Gastroesophageal sphincter (tissue), 4 donors: ENCODE data around the gene IMMP2L. TPM values are rescaled to one million over a fixed set of nuclear protein-coding genes. Genes with fewer than 3 reads are reported as not detected.

ENCODE experiments used
- ATAC-seq: fragments of 150-250 bp; one replicate; pipeline ENCODE4 v1.9.1; 2016; ENCODE audit warnings: mild to moderate bottlenecking, moderate library complexity
- H3K27ac ChIP-seq, 4 donors: fragments of 200-600 bp; sonication (generic) in 3 of 4; 1 replicate in 3 of 4; 2 replicates in 1 of 4; pipeline ENCODE4 v1.5.1; 2016 to 2019
- H3K27me3 ChIP-seq: fragments of 200-600 bp; sonication (generic); one replicate; pipeline ENCODE4 v1.5.1; 2019
- H3K36me3 ChIP-seq, 2 donors: fragments of 200-600 bp; sonication (generic); one replicate each; pipeline ENCODE4 v1.5.1; 2019; ENCODE audit warnings: control low read depth in 1 of 2
- H3K4me1 ChIP-seq, 3 donors: fragments of 200-600 bp; sonication (generic); 1 replicate in 2 of 3; 2 replicates in 1 of 3; pipeline ENCODE4 v1.5.1; 2016 to 2019; ENCODE audit warnings: control low read depth in 2 of 3
- H3K4me3 ChIP-seq, 2 donors: fragments of 200-600 bp; sonication (generic); one replicate each; pipeline ENCODE4 v1.5.1; 2019; ENCODE audit warnings: mild to moderate bottlenecking in 1 of 2, moderate library complexity in 1 of 2
- H3K9me3 ChIP-seq, 3 donors: fragments of 200-600 bp; sonication (generic); one replicate each; pipeline ENCODE4 v1.5.1; 2017 to 2019; ENCODE audit warnings: control low read depth in 2 of 3
- CTCF ChIP-seq, 4 experiments: fragments of 200-600 bp in 2 of 4; fragments of 450-650 bp in 2 of 4; sonication (generic) in 1 of 4; IDR thresholded peaks; one replicate each; pipeline ENCODE4 v1.5.1; 2017 to 2019; ENCODE audit warnings: antibody characterized with exemption in 4 of 4, mild to moderate bottlenecking in 2 of 4, moderate library complexity in 2 of 4
- EP300 ChIP-seq: sonication (generic); formaldehyde crosslinking; IDR thresholded peaks from one replicate; pipeline ENCODE4 v1.6.1; 2017; ENCODE audit warnings: antibody characterized with exemption, mild to moderate bottlenecking
- POLR2A ChIP-seq, 2 donors: fragments of 450-650 bp; IDR thresholded peaks; one replicate each; pipeline ENCODE4 v1.6.1; 2017; ENCODE audit warnings: antibody characterized with exemption in 2 of 2, mild to moderate bottlenecking in 2 of 2, moderate library complexity in 1 of 2
- POLR2AphosphoS5 ChIP-seq: sonication (generic); formaldehyde crosslinking; IDR thresholded peaks from one replicate; pipeline ENCODE4 v1.6.1; 2017; ENCODE audit warnings: antibody characterized with exemption
- WGBS, 2 donors: methylation state at CpG; one replicate each; pipeline ENCODE4 v1.1.5; 2018; ENCODE audit warnings: low coverage in 1 of 2; 5-methylcytosine and 5-hydroxymethylcytosine counted together
- total RNA-seq, 4 donors: library from RNA; depleted of rRNA; stranded (reverse); fragments of >200 nt; gene quantifications; one replicate each; pipeline ENCODE4 v1.1.0, GENCODE V29; 2016

The IMMP2L gene
- total RNA-seq, 4 donors from 2014 or later: 13.6 to 38.5 (median 30.1) TPM

- no peak for ATAC-seq
- Histone ChIP-seq H3K4me3 (no peak overlapping the region), H3K9me3 (no peaks in the 10 kb centered on the region), H3K4me1 (peaks cover 0 to 6% (median 0%) of the 10 kb centered on the region in 3 donors), H3K27ac (no peak overlapping the region), H3K36me3 (no peaks in the 10 kb centered on the region), H3K27me3 (no peaks in the 10 kb centered on the region)
- WGBS, 2 donors: 65 to 80% methylated on average over 1 to 2 of the region's 2 CpGs
- no peak for TF ChIP-seq POLR2AphosphoS5
- no peak for TF ChIP-seq EP300
- TF ChIP-seq POLR2A (IDR thresholded peaks at IDR 0.05): no peak
- TF ChIP-seq CTCF (IDR thresholded peaks at IDR 0.05): no peak
Measured at GRCh38 chr7:110881721-110882120, 680.6 kb downstream of the IMMP2L start.

DNA sequence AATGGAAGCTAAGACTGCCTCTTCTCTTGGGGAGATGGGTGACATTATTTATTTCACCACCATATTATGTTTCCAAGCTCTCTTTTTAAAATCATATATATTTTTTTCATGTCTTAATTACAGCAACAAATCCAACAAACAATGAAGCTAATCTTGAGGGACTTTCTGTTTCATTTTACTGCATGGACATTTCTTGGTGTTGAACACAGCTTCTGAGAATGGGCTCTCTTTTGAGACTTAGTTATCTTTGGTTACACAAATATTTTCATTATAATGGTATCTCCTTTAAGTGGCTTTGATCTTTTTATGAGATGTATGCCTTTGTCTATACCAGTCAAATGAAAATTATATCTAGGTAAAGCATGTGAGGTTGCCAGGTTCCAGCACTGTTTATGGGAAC, 681.3 kb downstream of the IMMP2L start:
- TF ChIP-seq EP300 (no peak), CTCF (IDR thresholded peaks at IDR 0.05) (no peak), POLR2A (IDR thresholded peaks at IDR 0.05) (no peak), POLR2AphosphoS5 (no peak)
- no peak for ATAC-seq
- Histone ChIP-seq H3K4me1 (peaks cover 0 to 7% (median 0%) of the 10 kb centered on the region in 3 donors), H3K9me3 (no peaks in the 10 kb centered on the region), H3K27ac (no peak overlapping the region), H3K4me3 (no peak overlapping the region), H3K36me3 (no peaks in the 10 kb centered on the region), H3K27me3 (no peaks in the 10 kb centered on the region)

DNA sequence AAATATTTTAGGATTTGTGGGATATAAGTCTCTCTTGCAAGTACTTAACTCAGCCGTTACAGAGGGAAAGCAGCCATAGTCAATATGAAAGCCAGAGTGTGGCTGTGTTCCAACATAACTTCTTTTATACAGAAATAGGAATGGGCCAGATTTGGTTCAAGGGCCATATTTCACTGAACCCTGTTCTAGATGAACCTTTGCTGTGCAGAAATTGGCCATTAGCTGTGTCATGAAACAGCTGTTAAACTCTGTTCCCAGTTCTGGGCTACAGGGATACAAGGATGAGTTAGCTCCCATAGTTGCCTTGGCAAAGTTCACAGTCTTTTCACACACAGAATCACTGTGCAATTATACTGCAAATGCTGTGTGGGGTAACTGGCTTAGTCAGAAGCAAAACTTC, 685.3 kb downstream of the IMMP2L start:
- Histone ChIP-seq H3K36me3 (no peaks in the 10 kb centered on the region), H3K4me1 (peaks cover 0 to 7% (median 0%) of the 10 kb centered on the region in 3 donors), H3K27ac (no peak overlapping the region), H3K27me3 (no peaks in the 10 kb centered on the region), H3K9me3 (no peaks in the 10 kb centered on the region), H3K4me3 (no peak overlapping the region)
- no peak for ATAC-seq
- TF ChIP-seq POLR2A (IDR thresholded peaks at IDR 0.05) (no peak), POLR2AphosphoS5 (no peak), CTCF (IDR thresholded peaks at IDR 0.05) (no peak), EP300 (no peak)
- WGBS, 2 donors: 25 to 45% methylated on average over 1 of the region's 1 CpG

DNA sequence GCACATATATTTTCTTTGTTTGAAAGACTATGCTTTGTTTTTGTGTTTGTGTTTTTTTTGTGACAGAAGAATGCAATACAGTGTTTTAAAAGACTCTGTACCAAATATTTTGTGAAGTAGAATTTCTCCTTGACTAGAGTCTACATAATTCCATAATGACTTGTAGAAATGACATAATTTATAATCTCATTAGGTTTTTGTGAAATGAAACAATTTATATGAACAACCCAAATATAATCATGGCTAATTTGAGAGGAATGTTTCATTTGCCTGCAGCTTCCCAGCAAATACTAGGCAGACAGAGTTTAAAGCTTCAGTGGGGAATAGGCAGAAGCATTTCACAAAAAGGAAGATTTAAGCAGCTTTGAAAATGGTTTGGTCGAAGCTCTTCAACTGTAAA, 686.9 kb downstream of the IMMP2L start:
- no peaks in the 10 kb centered on the region for H3K27me3 ChIP-seq
- peaks cover 0 to 7% (median 0%) of the 10 kb centered on the region in 3 donors for H3K4me1 ChIP-seq
- TF ChIP-seq POLR2AphosphoS5 (no peak), POLR2A (IDR thresholded peaks at IDR 0.05) (no peak), EP300 (no peak), CTCF (IDR thresholded peaks at IDR 0.05) (no peak)
- 86 to 92% methylated on average over 1 of the region's 1 CpG for WGBS, 2 donors
- no peak overlapping the region for H3K4me3 ChIP-seq
- H3K9me3 ChIP-seq: no peaks in the 10 kb centered on the region
- no peak for ATAC-seq
- H3K27ac ChIP-seq: no peak overlapping the region
- no peaks in the 10 kb centered on the region for H3K36me3 ChIP-seq

DNA sequence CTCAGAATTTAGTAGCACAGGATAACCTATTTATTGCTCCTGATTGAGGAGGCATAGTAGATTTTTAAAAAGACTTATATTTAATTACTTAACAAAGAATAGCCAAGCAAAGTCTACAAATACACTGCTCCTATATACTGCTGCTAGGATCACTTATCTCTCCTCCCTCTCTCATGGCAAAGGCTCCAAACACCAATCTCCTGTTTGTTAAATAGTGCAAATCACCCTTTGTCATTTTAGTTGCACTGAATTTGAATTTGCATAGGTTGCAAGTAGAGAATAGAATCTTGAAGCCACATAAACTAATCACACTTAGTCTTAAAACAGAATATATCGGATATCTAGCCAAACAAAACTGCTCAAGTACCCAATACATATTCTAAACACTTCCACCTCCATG, 690.4 kb downstream of the IMMP2L start:
- no peak overlapping the region for H3K4me3 ChIP-seq
- peaks cover 0 to 4% (median 0%) of the 10 kb centered on the region in 3 donors for H3K9me3 ChIP-seq
- no peak overlapping the region for H3K27ac ChIP-seq
- no peaks in the 10 kb centered on the region for H3K27me3 ChIP-seq
- WGBS, 2 donors: 91 to 95% methylated on average over 1 of the region's 1 CpG
- H3K36me3 ChIP-seq: no peaks in the 10 kb centered on the region
- no peak for TF ChIP-seq CTCF (IDR thresholded peaks at IDR 0.05)
- no peak for TF ChIP-seq POLR2A (IDR thresholded peaks at IDR 0.05)
- no peak for TF ChIP-seq POLR2AphosphoS5
- no peak for TF ChIP-seq EP300
- peaks cover 0 to 15% (median 0%) of the 10 kb centered on the region in 3 donors for H3K4me1 ChIP-seq
- ATAC-seq: no peak
